ENCODE measurements around the gene WT1. TPM values are rescaled to one million over a fixed set of nuclear protein-coding genes. Genes with fewer than 3 reads are reported as not detected.
"Not testable (repeated sequence)": the region's sequence is repeated elsewhere in the genome, so short reads cannot be mapped to it uniquely, and the experiment has no call there.

WT1 gene
- not detected in 2 replicates for total RNA-seq
- long read RNA-seq: 0 reads

DNA sequence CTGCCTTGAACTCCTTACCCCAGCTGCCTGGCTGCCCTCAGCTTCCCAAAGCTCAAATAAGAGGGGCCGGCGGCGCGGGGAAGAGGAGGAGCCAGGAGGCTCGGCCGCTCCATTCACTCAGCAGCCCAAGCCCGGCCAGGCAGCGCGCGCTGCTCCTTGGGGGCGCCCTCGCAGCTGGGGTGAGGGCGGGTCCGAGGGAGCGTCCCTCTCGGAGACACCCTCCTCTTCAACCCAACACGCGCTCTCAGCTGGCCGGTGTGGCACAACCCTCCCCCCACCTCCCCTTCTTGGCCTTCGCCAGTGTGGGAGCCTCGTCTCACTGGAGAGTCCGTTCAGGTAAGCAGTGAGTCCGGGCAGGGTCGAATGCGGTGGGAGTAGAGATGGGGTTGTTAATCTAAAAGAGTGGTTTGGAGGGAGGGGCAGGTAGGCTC, at the start of gene WT1:
Gene WT1, minus strand, starts transcription at position 29 of the 431 bp plus-strand sequence.
- Mint-ChIP-seq H3K4me3 (ENCODE audit: unreplicated experiment) (peak within 1 kb of the TSS; percentile 32), H3K27ac (ENCODE audit: unreplicated experiment) (no peak within 1 kb of the TSS), H3K27me3 (ENCODE audit: unreplicated experiment) (peaks cover 90% of the 10 kb centered on the region), H3K36me3 (ENCODE audit: unreplicated experiment) (no peaks in the 10 kb centered on the region), H3K9me3 (ENCODE audit: unreplicated experiment) (no peaks in the 10 kb centered on the region), H3K4me1 (ENCODE audit: unreplicated experiment) (peaks cover 32% of the 10 kb centered on the region)
- no peak for DNase-seq (ENCODE audit: extremely low spot score, unreplicated experiment)
- no peak for TF ChIP-seq CTCF (IDR thresholded peaks at IDR 0.05)

GRCh38 chr11:32479291-32479690, 44.0 kb upstream of the WT1 start:
- no peaks in the 10 kb centered on the region for H3K27me3 Mint-ChIP-seq (ENCODE audit: unreplicated experiment)
- no peak overlapping the region for H3K27ac Mint-ChIP-seq (ENCODE audit: unreplicated experiment)
- no peaks in the 10 kb centered on the region for H3K4me1 Mint-ChIP-seq (ENCODE audit: unreplicated experiment)
- no peak for TF ChIP-seq CTCF (IDR thresholded peaks at IDR 0.05)
- no peaks in the 10 kb centered on the region for H3K36me3 Mint-ChIP-seq (ENCODE audit: unreplicated experiment)
- H3K4me3 Mint-ChIP-seq (ENCODE audit: unreplicated experiment): no peak overlapping the region
- no peak for DNase-seq (ENCODE audit: extremely low spot score, unreplicated experiment)
- no peaks in the 10 kb centered on the region for H3K9me3 Mint-ChIP-seq (ENCODE audit: unreplicated experiment)

- DNase-seq (ENCODE audit: extremely low spot score, unreplicated experiment): no peak
- no peak for TF ChIP-seq CTCF (IDR thresholded peaks at IDR 0.05)
- Mint-ChIP-seq H3K4me3 (ENCODE audit: unreplicated experiment) (no peak overlapping the region), H3K4me1 (ENCODE audit: unreplicated experiment) (no peaks in the 10 kb centered on the region), H3K27ac (ENCODE audit: unreplicated experiment) (no peak overlapping the region), H3K36me3 (ENCODE audit: unreplicated experiment) (no peaks in the 10 kb centered on the region), H3K27me3 (ENCODE audit: unreplicated experiment) (no peaks in the 10 kb centered on the region), H3K9me3 (ENCODE audit: unreplicated experiment) (no peaks in the 10 kb centered on the region)
These were observed 43.0 kb upstream of the WT1 start for GRCh38 chr11:32478277-32478731.

- H3K4me3 Mint-ChIP-seq (ENCODE audit: unreplicated experiment): no peak overlapping the region
- H3K4me1 Mint-ChIP-seq (ENCODE audit: unreplicated experiment): no peaks in the 10 kb centered on the region
- no peaks in the 10 kb centered on the region for H3K27me3 Mint-ChIP-seq (ENCODE audit: unreplicated experiment)
- no peaks in the 10 kb centered on the region for H3K9me3 Mint-ChIP-seq (ENCODE audit: unreplicated experiment)
- no peak for TF ChIP-seq CTCF (IDR thresholded peaks at IDR 0.05)
- H3K36me3 Mint-ChIP-seq (ENCODE audit: unreplicated experiment): no peaks in the 10 kb centered on the region
- H3K27ac Mint-ChIP-seq (ENCODE audit: unreplicated experiment): no peak overlapping the region
- DNase-seq (ENCODE audit: extremely low spot score, unreplicated experiment): no peak
These were observed 38.1 kb upstream of the WT1 start for GRCh38 chr11:32473282-32473909.

DNA sequence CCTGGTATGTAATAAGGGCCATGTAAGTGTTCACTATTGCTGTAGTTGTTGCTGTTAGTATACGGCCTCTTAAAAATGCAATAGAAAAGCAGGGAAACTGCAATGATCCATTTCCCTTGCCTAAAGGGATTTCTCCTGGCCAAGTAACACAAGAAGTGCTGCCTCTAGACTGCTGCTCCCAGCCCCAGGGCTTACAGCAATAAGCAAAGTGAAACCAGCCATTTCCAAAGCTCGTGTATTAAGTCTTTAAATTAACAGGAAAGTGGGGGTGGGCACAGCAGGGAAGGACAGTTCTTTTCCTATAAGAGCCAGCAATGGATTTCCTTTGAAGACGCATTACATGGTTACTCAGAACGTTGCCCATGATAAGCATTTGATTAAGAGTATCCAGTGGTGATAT, 36.9 kb upstream of the WT1 start:
- no peak for TF ChIP-seq CTCF (IDR thresholded peaks at IDR 0.05)
- H3K4me3 Mint-ChIP-seq (ENCODE audit: unreplicated experiment): no peak overlapping the region
- no peaks in the 10 kb centered on the region for H3K9me3 Mint-ChIP-seq (ENCODE audit: unreplicated experiment)
- no peaks in the 10 kb centered on the region for H3K27me3 Mint-ChIP-seq (ENCODE audit: unreplicated experiment)
- no peak overlapping the region for H3K27ac Mint-ChIP-seq (ENCODE audit: unreplicated experiment)
- no peaks in the 10 kb centered on the region for H3K36me3 Mint-ChIP-seq (ENCODE audit: unreplicated experiment)
- no peak for DNase-seq (ENCODE audit: extremely low spot score, unreplicated experiment)
- H3K4me1 Mint-ChIP-seq (ENCODE audit: unreplicated experiment): no peaks in the 10 kb centered on the region

DNA sequence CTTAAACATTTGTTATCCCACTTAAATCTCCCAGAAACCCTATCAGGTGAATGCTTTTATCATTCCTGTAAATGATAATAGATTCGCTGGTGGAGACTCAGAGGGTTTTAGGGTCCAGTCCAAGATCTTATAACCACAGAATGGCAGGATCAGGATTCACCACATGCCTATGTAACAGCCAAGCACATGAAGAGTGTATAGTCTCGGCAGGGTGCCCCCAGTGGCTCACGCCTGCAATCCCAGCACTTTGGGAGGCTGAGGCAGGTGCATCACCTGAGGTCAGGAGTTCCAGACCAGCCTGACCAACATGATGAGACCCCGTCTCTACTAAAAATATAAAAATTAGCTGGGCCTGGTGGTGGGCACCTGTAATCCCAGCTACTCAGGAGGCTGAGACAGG, 36.2 kb upstream of the WT1 start:
- not testable (repeated sequence) for H3K4me3 Mint-ChIP-seq (ENCODE audit: unreplicated experiment); DNase-seq (ENCODE audit: extremely low spot score, unreplicated experiment); H3K27ac Mint-ChIP-seq (ENCODE audit: unreplicated experiment); H3K4me1 Mint-ChIP-seq (ENCODE audit: unreplicated experiment); H3K36me3 Mint-ChIP-seq (ENCODE audit: unreplicated experiment); H3K27me3 Mint-ChIP-seq (ENCODE audit: unreplicated experiment); H3K9me3 Mint-ChIP-seq (ENCODE audit: unreplicated experiment)

All from osteocyte (in vitro differentiated cells).